DMS 273 (cell line): ENCODE data around the gene EEA1.
"Not testable (repeated sequence)": the region's sequence is repeated elsewhere in the genome, so short reads cannot be mapped to it uniquely, and the experiment has no call there.

Source experiments
- DNase-seq: peaks from one replicate; lab custom pipeline; 2025; ENCODE audit not compliant: unreplicated experiment; lab: John Stamatoyannopoulos, UW

EEA1 gene

DNA sequence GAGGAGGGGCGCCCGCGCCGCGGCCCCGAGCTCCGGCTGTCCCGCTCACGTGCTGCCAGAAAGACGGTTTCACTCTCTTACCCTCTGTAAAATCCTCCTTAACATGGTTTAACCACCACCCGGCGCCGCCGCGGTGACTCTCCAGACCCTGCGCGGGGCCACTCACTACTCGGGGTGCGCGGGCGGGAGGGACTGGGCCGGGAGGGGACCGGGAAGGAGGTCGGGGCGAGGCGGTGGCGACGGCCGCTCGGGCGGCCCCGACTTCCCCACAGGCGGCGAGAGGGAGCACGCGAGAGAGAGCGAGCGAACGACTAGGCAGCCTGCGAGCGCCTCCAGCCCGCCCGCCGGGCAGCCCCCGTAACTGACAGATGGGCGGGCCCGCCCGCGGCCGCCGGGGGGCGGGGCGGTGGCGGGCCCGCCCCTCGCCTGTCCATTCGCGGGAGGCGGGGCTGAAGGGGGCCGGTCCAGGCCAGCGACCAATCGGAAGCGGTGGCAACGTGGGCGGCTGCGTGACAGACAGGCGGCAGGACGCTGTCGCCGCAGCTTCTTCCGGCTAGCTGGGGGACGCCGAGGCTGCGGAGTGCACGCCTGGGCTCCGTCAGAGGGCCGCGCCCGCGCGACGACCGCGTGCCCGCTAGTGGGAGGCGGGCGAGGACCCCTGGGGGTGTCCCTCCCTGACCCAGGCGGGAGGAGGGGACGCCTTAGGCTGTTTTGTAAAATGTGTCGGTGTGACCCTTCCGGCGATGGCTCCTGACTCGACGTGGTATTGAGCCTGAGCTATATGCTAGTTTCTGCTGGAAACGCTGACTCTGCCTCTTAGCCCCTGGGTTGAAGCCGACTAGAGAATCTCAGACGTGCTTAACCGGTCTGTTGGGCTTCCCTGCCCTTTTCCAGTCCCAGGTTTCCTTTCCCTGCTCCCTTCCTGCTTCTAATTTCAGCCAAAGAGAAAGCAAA lies at the start of gene EEA1:
Gene EEA1, minus strand, starts transcription at position 334 of the 954 bp plus-strand sequence. Its CDS starts 229 bp downstream, at position 105.
- peak; percentile 95 for DNase-seq

DNA sequence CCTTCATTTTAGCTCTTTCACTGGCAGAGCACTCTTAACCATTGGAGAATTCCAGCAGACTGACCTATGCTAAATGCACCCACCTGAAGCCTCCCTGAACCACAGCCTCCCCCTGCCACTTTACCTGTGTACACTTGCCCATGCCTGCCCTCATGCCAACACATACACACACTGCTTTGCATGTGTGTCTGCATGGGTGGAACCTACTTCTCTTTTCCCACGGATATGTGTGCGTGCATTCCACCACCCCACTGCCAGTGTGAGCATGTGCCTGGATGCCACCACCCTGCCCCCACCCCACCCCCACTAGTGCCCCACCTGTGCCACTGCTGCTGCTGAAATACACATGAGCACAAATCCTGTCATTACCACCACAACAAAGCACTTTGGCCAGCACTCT lies 49.5 kb upstream of the EEA1 start:
- no peak for DNase-seq

DNA sequence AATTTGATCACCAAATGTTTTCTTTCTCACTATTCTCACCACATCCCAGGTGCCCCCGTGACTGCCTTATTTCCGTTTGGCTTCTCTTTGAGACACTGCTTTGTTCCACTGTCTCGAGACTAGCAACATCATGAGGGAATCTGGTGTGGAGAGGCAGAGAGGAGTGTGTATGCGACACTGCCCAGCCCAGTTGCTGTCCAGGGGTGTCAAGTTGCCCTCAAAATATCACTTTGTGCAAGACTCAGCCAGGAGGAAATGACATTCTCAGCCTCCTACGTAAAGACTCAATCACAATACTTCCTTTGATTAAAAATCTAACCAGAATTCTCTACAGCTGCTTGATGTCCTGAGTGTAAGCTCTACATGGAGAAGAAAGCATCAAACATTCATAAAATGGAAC lies 48.2 kb upstream of the EEA1 start:
- no peak for DNase-seq

DNA sequence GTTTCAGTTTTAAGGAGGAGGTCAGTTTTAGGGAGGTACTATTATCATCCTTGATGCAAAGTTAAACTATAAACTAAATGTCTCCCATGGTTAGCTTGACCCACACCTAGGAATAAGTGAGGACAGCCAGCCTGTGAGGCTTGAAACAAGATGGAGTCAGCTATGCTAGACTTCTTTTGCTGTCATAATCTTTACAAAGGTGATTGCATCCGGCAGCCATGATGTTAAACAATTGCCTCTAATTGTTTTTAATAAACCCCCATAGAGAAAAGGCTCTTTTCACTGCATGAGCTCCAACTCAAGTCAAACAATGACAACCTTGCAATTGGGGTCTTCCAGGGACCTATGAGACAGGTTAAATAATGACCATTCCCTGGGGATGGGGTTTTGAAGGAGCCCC lies 45.7 kb upstream of the EEA1 start:
- DNase-seq, result no peak

DNA sequence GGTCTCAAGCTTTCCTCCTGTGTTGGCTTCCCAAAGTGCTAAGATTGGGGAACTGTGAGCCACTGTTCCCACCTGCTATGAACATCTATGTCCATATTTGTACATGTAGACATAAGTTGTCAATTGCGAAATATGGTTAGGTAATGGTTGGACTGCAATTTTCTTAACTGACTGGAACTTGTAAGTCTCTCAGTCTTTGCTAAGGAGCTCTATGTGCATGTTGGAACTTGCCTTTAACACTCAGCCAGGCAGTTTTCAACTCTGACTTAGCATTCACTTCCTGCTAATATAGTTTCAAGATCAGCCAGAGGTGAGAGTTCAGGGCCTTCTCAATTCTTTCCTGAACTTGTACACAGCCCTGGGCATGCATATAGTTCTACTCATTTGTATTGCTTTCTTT lies 44.5 kb upstream of the EEA1 start:
- DNase-seq, result peak; percentile 2

DNA sequence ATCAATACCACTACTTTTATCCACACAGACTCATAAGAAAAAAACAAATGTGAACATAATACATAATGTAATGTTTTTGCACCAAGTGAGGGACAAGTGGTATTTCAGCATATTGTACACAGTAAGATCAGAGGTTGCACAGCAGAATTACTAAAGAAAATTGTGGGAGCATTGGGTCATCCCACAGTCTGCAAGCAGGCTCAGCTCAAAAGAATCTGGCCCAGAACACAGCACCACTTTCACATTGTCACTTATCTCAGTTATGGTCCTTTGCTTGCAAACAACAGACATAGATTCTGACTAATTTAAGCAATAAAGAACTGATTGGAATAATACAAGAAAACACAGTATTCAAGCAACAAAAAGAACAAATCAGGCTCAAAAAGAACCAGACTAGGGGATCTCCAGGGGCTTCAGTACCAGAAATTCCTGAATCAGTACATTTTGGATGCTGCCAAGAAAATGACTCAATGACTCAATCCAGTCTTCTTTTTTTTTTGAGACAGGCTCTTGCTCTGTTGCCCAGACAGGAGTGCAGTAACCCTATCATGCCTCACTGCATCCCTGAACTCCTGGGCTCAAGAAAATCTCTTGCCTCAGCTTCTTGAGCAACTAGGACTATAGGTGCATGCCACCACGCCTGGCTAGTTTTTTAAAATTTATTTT lies 42.9 kb upstream of the EEA1 start:
- DNase-seq, result no peak

DNA sequence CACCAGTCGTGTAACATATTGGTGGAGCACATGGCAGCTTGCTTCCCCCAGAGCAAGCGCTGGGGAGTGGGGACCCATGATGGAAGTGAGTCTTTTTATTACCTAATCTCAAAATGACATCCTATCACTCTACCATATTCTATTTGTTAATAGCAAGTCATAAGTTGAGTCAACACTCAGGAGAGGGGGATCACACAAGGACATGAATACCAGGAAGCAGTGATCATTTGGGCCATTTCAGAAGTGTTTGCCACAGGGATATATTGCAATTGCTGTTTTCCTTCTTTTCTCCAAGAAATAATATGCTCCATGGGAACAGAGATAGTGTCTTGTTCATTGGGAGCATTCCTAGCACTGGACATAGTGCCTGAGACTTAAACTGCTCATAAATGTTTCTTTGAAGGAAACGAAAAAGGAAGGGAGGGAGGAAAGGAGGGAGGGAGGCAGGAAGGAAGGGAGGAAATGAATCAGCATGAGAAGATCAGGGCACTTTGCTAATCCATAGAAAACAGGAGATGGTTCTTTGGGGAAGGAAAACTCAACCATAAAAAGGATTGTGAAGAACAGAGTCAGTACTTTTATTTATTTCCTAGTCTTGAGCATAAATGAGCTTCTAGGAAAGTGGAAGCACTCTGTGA lies 39.2 kb upstream of the EEA1 start:
- no peak for DNase-seq

DNA sequence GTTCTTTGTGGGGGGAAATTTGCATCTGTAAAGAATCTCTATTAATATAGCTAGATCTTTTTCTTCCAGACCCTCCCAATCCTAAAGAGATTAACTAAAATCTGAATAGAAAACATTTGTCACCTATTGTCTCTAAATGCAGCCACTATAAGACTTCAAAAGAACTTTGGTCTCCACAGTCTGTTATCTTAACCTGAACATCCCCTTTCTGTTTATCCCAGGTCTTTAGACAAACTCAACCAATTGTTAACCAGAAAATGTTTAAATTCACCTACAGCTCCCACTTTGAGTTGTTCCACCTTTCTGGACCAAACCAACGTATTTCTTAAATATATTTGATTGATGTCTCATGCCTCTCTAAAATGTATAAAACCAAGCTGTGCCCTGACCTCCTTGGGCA lies 35.3 kb upstream of the EEA1 start:
- DNase-seq, result not testable (repeated sequence)

DNA sequence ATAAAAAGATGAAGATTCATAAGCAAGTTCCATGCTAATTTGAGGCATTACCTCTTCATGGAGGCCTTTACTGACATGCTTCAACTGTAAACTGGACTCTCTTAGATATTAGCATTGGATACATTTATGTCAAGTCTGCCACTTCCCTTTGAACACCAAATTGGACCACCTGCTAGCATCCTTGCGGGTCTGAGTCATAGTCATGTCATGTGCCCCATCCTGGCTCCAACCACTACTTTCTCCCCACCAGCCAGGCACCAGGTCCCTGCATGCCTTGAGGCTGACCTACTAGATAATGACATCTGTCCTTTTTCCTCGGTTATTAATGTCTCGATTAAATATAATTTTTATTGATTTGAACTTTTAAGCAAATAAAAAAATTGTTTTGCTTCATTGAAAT lies 32.9 kb upstream of the EEA1 start:
- DNase-seq, result peak; percentile 27

DNA sequence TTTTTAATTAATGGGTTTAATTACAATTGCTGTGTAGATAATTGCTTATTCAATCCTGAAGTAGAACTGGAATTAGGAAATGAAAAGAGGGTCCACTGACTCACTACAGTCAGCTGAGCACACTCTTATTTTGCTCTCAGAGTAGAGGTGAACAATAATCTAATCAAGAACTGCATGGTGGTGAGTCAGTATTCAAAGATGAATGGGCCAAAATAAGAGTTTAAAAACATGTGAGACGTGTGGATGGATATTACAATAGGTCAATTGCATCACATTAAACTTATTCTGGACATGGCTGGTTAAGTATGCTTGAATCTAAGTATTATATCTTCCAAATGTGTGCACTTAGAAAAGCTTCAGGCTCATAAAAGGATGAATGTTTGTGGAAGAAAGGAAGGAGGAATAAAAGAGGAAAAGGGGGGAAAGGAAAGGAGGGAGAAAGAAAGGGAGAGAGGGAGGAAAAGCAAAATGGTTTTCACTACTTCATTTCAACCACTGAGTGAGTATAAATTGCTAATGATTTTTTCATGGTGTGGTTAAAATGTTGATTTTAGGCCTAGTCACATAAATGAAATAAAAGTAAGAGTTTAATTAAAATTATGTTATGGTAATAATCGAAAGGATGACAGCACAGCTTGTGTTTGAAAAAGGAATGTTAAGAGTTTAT lies 27.0 kb upstream of the EEA1 start:
- no peak for DNase-seq

DNA sequence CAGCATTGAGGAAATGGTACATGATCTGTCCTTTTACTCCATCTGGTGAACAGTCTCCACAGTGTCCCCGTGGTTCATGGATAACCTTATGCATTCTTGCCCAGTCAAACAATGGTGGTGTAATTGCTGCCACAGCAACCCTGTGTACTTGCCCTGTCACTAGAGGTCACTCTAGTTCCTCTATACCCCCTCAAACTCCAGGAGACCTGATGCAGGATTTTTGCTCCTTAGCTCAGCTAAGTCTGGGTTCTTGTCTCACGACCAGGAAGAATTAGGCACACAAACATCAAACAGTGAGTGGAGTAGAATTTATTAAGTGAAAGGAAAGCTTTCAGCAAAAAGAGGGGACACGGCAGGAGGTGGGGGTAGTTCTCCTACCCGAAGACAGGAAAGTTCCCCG lies 24.7 kb upstream of the EEA1 start:
- no peak for DNase-seq

DNA sequence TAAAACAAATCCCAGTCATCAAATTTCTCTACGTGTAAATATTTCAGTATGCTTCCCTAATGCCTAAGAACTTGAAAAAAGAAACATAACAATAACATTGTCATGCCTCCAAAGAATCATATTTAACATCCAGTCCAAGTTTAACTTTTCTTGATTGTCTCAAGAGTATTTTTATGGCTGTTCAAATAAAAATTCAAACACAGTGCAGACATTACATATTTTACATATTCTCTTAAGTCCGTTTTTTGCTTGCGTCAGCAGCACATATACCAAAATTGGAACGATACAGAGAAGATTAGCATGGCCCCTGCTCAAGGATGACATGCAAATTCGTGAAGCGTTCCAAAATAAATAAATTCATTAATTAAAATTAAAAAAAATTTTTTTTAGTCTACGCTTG lies 23.3 kb upstream of the EEA1 start:
- no peak for DNase-seq

DNA sequence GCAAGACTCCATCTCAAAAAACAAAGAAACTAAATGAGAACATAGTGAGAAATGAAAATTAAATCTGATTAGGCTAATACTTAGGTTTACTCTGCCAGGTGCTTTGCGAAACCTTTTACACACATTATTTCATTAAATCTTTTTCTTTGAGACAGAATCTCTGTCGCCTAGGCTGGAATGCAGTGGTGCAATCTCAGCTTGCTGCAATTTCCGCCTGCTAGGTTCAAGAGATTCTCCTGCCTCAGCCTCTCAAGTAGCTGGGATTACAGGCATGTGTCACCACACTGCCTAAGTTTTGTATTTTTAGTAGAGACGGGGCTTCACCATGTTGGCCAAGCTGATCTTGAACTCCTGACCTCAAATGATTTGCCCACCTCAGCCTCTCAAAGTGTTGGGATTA lies 21.9 kb upstream of the EEA1 start:
- DNase-seq, result no peak

DNA sequence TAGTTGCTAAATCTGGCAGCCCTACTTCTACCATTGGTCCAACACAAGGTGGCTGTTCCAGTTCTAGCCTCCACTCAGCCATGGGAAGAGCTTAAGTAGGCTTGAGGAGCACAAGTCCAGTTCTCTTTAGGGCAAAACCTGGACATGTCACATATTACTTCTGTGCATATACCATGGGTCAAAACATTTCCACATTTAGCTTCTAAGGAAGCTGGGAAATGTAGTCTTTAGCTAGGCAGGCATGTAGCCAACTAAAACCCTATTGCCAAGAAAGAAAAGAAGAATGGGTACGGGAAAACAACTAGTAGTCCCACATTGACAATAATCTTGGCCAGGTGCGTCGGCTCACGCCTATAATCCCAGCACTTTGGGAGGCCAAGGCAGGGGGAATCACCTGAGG lies 20.9 kb upstream of the EEA1 start:
- DNase-seq, result no peak

DNA sequence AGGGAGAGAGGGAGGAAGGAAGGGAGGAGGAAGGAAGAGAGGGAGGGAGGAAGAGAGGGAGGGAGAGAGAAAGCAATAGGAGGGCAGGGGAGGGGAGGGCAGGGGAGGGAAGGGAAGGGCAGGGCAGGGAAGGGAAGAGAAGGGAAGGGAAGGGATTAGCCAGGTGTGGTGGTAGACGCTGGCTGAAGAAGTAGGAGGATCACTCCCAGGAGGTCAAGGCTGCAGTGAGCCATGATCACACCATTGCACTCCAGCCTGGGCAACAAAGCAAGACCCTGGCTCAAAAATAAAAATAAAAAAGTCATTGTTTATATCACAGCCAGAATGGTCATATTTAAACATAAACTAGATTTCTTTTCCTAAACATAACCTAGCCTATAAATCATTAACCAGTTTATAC lies 20.4 kb upstream of the EEA1 start:
- DNase-seq, result no peak

DNA sequence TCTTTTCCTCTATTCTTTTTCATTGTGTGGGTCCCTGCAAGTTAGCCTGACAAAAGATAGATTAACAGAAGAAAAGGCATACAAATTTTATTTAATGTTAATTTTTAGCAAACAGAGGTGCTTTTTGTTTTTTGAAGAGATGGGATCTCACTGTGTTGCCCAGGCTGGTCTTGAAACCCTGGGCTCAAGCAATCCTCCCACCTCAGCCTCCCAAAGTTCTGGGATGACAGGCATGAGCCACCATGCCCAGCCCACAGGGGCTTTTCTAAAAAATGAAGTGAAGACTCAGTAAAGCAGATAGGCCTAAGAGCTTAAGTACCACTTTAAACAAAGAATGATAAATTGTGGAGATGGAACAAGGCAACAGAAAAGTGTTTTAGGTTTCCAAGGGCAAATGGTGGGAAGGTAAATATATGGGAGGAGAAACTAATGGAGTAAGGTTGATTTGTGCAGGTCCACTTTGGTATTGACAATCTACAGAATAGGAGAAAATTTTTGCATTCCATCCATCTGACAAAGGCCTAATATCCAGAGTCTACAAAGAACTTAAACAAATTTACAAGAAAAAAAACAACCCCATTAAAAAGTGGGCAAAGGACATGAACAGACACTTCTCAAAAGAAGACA lies 18.6 kb upstream of the EEA1 start:
- no peak for DNase-seq

DNA sequence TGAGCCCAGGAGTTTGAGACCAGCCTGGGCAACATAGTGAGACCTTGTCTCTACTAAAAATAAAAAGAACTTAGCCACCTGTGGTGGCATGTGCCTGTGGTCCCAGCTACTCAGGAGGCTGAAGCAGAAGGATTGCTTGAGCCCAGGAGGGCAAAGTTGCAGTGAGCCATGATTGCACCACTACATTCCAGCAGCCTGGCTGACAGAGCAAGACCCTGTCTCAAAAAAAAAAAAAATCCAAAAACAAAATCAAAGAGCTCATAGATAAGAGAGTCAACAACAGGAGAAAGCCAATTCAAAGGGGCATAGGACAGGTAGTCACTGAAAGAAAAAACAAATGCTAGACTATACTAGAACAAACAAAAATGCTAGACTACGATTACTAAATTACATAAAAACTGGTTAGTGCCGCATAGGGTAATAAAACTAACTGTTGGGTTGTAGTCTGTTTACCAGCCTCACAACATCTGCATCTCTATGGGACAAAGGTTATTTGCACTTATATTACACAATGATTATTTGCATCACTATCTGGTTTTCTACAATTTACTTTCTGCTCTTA lies 16.6 kb upstream of the EEA1 start:
- no peak for DNase-seq

DNA sequence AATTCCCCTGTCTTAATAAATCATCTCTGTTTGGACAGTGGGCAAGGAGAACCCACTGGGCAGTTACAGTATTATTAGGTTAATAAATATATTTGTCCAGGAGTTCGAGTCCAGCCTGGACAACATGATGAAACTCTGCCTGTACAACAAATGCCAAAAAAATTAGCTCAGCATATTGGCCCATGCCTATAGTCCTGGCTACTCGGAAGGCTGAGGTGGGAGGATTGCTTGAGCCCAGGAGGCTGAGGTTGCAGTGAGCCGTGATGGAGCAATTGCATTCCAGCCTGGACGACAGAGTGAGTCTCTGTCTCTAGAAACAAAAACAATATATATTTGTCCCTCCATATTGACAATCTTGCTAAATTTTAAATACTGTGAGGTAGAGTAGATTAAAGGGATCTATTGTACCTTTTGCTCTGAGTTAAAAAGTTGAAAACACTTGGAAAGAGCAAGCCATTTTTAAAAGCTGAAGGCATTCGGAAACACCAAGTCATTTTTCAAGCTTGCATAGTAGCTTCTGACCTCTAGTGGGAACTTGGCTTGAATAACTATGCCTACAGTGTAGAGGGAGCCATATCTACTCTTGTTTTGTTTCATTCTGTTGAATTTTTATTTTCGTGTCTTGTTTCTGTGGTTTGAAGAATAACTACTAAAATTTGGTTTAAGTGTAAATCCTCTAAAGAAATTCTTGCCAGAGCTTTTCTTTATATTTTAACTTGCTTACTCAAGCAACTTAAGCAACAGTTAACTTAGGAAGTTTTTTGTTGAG lies 14.6 kb upstream of the EEA1 start:
- DNase-seq, result peak; percentile 5

DNA sequence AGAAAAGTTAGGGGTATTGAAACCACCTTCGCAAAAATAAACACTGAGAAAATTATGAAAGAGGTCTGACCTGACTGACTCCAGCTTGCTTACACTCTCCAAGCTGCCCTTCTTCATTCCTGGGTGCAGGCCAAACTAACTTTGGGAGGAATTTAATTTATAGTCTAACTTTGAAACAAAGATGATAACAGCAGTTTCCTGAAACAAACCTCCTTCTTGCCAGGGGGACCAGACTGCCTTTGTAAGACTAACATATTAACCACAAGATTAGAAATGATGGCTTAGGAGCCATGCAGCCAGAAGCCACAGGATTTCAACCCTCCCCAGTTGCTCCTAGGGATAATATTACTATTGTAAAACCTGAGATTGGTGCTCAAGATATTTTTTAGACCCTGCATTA lies 13.8 kb upstream of the EEA1 start:
- DNase-seq, result no peak

DNA sequence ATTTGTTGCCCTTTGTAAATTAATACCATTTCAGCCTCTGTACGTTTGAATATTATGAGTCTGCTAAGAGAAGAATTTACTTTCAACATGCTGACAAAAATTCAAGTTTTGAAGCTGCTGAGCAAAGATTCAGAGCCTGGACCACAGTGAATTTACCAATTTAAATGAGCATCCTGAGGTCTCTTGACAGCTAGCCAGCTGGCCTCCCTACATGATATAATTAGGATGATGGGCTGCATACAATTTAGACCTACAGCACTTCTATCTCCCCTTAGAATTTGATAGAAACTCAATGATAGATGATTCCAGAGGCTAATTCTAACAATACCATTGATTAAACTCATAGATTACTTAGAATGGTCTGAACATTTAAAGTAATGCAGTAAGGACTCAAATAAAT lies 10.0 kb upstream of the EEA1 start:
- no peak for DNase-seq
